Astrocyte (in vitro differentiated cells and primary cell): Measurements from ENCODE around the gene SPAG9. TPM values are rescaled to one million over a fixed set of nuclear protein-coding genes. Genes with fewer than 3 reads are reported as not detected.
A peak's percentile ranks its signal among the peaks of the same experiment; 100 is the strongest.

Experiments used
- DNase-seq: peaks from one replicate; pipeline ENCODE4 v3.0.0-alpha.2; 2010; ENCODE audit warnings: low read depth
- FAIRE-seq: peaks from 2 replicates; lab custom pipeline; 2011; peaks lifted over from hg19 to GRCh38; lab: Jason Lieb, UNC
- H2AFZ ChIP-seq: 2 replicates; pipeline ENCODE4 v1.6.0; 2012; ENCODE audit warnings: low read depth, low read length, inconsistent platforms
- H3K27ac ChIP-seq: 2 replicates; pipeline ENCODE4 v1.5.1; 2011; ENCODE audit warnings: low read depth, low read length, inconsistent platforms
- H3K27me3 ChIP-seq: 2 replicates; pipeline ENCODE4 v1.6.0; 2011; ENCODE audit warnings: low read length, inconsistent platforms; ENCODE audit not compliant: insufficient read depth
- H3K36me3 ChIP-seq: 2 replicates; pipeline ENCODE4 v1.5.1; 2011; ENCODE audit warnings: low read length, inconsistent platforms; ENCODE audit not compliant: insufficient read depth
- H3K4me1 ChIP-seq: 2 replicates; pipeline ENCODE4 v1.5.1; 2011; ENCODE audit warnings: low read length, inconsistent platforms; ENCODE audit not compliant: insufficient read depth
- H3K4me2 ChIP-seq: 2 replicates; pipeline ENCODE4 v1.6.0; 2012; ENCODE audit warnings: low read length, inconsistent platforms
- H3K4me3 ChIP-seq: 2 replicates; pipeline ENCODE4 v1.5.1; 2011; ENCODE audit warnings: low read depth, mild to moderate bottlenecking, low read length, inconsistent platforms; ENCODE audit not compliant: insufficient read depth
- H3K79me2 ChIP-seq: 2 replicates; pipeline ENCODE4 v1.6.0; 2012; ENCODE audit warnings: mild to moderate bottlenecking, low read length, inconsistent platforms; ENCODE audit not compliant: insufficient read depth
- H3K9ac ChIP-seq: 2 replicates; pipeline ENCODE4 v1.6.0; 2012; ENCODE audit warnings: mild to moderate bottlenecking, low read length, inconsistent platforms
- H3K9me3 ChIP-seq: 2 replicates; pipeline ENCODE4 v1.5.1; 2012; ENCODE audit warnings: low read depth, mild to moderate bottlenecking, low read length, inconsistent platforms; ENCODE audit not compliant: insufficient read depth
- H4K20me1 ChIP-seq: 2 replicates; pipeline ENCODE4 v1.6.0; 2012; ENCODE audit warnings: low read length, inconsistent platforms; ENCODE audit not compliant: insufficient read depth
- H3K27ac Mint-ChIP-seq: one replicate; pipeline ENCODE4 v1.8.0; 2021; ENCODE audit warnings: mild to moderate bottlenecking, mixed read lengths; ENCODE audit not compliant: unreplicated experiment
- H3K27me3 Mint-ChIP-seq: one replicate; pipeline ENCODE4 v1.8.0; 2021; ENCODE audit warnings: low read depth, mixed read lengths; ENCODE audit not compliant: unreplicated experiment
- H3K36me3 Mint-ChIP-seq: one replicate; pipeline ENCODE4 v1.8.0; 2021; ENCODE audit warnings: low read depth, mixed read lengths; ENCODE audit not compliant: unreplicated experiment
- H3K4me1 Mint-ChIP-seq: one replicate; pipeline ENCODE4 v1.8.0; 2021; ENCODE audit warnings: low read depth, mixed read lengths; ENCODE audit not compliant: unreplicated experiment
- H3K4me3 Mint-ChIP-seq: one replicate; pipeline ENCODE4 v1.8.0; 2021; ENCODE audit warnings: mild to moderate bottlenecking, moderate library complexity, mixed read lengths; ENCODE audit not compliant: unreplicated experiment
- H3K9me3 Mint-ChIP-seq: one replicate; pipeline ENCODE4 v1.8.0; 2021; ENCODE audit warnings: mild to moderate bottlenecking, mixed read lengths; ENCODE audit not compliant: unreplicated experiment
- CTCF ChIP-seq: IDR thresholded peaks from 2 replicates; pipeline ENCODE4 v1.5.1; 2011; ENCODE audit warnings: low read depth, mild to moderate bottlenecking, inconsistent platforms, low read length, moderate library complexity; ENCODE audit not compliant: insufficient read depth
- EZH2 ChIP-seq: IDR thresholded peaks from 2 replicates; pipeline ENCODE4 v1.6.1; 2012; ENCODE audit warnings: mild to moderate bottlenecking, low read length, inconsistent platforms; ENCODE audit not compliant: insufficient read depth
- total RNA-seq: library from RNA; stranded (reverse); gene quantifications from 2 replicates; pipeline ENCODE4 v1.2.1, GENCODE V29; 2021

SPAG9 gene
- total RNA-seq, 1 donor from 2014 or later, result 102 TPM

DNA sequence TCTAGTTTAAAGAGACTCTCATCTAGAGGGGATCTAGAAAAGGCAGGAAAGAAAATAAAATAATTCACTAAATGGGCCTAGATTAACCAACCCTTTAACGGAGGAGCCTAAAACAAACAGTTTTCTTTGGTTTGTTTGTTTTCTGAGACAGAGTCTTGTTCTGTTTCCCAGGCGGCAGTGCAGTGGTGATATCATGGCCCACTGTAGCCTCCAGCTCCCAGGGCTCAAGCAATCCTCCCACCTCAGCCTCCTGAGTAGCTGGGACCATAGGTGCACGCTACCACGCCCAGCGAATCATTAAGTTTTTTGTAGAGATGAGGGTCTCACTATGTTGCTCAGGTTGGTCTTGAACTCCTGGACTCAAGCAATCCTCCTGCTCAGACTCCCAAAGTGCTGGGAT lies 132.2 kb downstream of the SPAG9 start:
- FAIRE-seq, result no peak
- peaks cover 19% of the 10 kb centered on the region for H3K36me3 Mint-ChIP-seq
- H3K9ac ChIP-seq, result no peak overlapping the region

DNA sequence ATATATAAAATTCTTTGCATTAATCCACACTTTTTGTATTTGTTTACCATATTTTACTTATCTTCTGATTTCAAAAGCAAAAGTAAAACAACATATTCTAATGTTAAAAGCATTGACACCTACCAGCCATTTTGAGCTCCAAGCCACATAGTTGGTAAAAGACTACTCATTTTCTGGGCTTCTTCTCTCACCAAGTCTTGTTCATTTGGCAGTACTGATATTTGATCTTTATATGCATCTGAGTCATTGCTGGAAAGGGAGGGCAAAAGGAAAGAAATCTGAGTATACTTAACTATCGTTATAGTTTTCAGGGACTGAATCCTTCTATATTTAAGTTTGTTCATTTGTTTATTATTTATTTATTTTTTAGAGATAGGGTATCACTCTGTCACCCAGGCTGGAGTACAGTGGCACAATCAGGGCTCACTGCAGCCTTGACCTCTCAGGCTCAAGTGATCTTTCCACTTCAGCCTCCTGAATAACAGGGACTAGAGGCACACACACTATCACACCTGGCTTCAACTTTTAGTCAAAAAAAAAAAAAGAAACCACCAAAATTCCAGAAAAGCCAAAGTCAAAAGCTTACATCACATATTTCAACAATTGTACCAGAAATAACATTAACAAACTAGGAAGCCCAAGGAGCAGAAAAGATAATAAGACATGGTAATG lies 133.5 kb downstream of the SPAG9 start:
- H3K79me2 ChIP-seq, result no peaks in the 10 kb centered on the region
- H3K36me3 Mint-ChIP-seq, result peaks cover 15% of the 10 kb centered on the region
- no peak overlapping the region for H2AFZ ChIP-seq
- H3K4me1 ChIP-seq, result no peaks in the 10 kb centered on the region
- no peak overlapping the region for H3K4me3 Mint-ChIP-seq
- DNase-seq, result peak; percentile 64
- no peak overlapping the region for H3K4me2 ChIP-seq
- H3K27ac ChIP-seq, result no peak overlapping the region
- H3K4me3 ChIP-seq, result no peak overlapping the region
- FAIRE-seq, result no peak
- H3K27me3 Mint-ChIP-seq, result no peaks in the 10 kb centered on the region
- no peaks in the 10 kb centered on the region for H3K9me3 ChIP-seq
- no peaks in the 10 kb centered on the region for H3K4me1 Mint-ChIP-seq
- H3K36me3 ChIP-seq, result peaks cover 27% of the 10 kb centered on the region
- no peaks in the 10 kb centered on the region for H3K27me3 ChIP-seq
- H3K27ac Mint-ChIP-seq, result no peak overlapping the region
- no peak overlapping the region for H3K9ac ChIP-seq
- TF ChIP-seq CTCF (no peak), EZH2 (no peak)
- H4K20me1 ChIP-seq, result no peaks in the 10 kb centered on the region
- H3K9me3 Mint-ChIP-seq, result no peaks in the 10 kb centered on the region

More for the DNA sequence above, 132.2 kb downstream of the SPAG9 start:
- H3K9me3 Mint-ChIP-seq, result no peaks in the 10 kb centered on the region
- Histone ChIP-seq H2AFZ (no peak overlapping the region), H3K27ac (no peak overlapping the region), H3K9me3 (no peaks in the 10 kb centered on the region), H3K4me1 (no peaks in the 10 kb centered on the region), H3K79me2 (no peaks in the 10 kb centered on the region), H3K4me3 (no peak overlapping the region), H3K36me3 (peaks cover 23% of the 10 kb centered on the region), H3K4me2 (no peak overlapping the region), H3K27me3 (no peaks in the 10 kb centered on the region), H4K20me1 (no peaks in the 10 kb centered on the region)
- H3K4me3 Mint-ChIP-seq, result no peak overlapping the region
- no peak overlapping the region for H3K27ac Mint-ChIP-seq
- no peak for DNase-seq
- TF ChIP-seq CTCF, result no peak
- TF ChIP-seq EZH2, result no peak
- no peaks in the 10 kb centered on the region for H3K4me1 Mint-ChIP-seq
- H3K27me3 Mint-ChIP-seq, result no peaks in the 10 kb centered on the region

GRCh38 chr17:50981279-50981678 lies 139.4 kb downstream of the SPAG9 start:
- DNase-seq, result no peak
- H3K27ac Mint-ChIP-seq, result no peak overlapping the region
- no peak for FAIRE-seq
- Histone ChIP-seq H3K4me3 (no peak overlapping the region), H3K4me2 (no peak overlapping the region), H3K9ac (no peak overlapping the region), H3K27ac (no peak overlapping the region), H3K27me3 (no peaks in the 10 kb centered on the region), H2AFZ (no peak overlapping the region), H3K9me3 (no peaks in the 10 kb centered on the region), H3K36me3 (peaks cover 30% of the 10 kb centered on the region), H4K20me1 (no peaks in the 10 kb centered on the region), H3K4me1 (no peaks in the 10 kb centered on the region), H3K79me2 (no peaks in the 10 kb centered on the region)
- TF ChIP-seq CTCF, result no peak
- TF ChIP-seq EZH2, result no peak
- peaks cover 9% of the 10 kb centered on the region for H3K4me1 Mint-ChIP-seq
- peaks cover 17% of the 10 kb centered on the region for H3K36me3 Mint-ChIP-seq
- no peaks in the 10 kb centered on the region for H3K27me3 Mint-ChIP-seq
- no peak overlapping the region for H3K4me3 Mint-ChIP-seq
- H3K9me3 Mint-ChIP-seq, result no peaks in the 10 kb centered on the region
